Islet precursor cell (in vitro differentiated cells): Measurements from ENCODE around the gene TSTD1.
"Not testable (repeated sequence)": the region's sequence is repeated elsewhere in the genome, so short reads cannot be mapped to it uniquely, and the experiment has no call there.

Source experiments
- DNase-seq: peaks from one replicate; pipeline ENCODE4 v3.0.0-alpha.2; 2018

TSTD1 gene

GRCh38 chr1:161006563-161006962 is 32.2 kb downstream of the TSTD1 start:
- DNase-seq, result no peak

DNA sequence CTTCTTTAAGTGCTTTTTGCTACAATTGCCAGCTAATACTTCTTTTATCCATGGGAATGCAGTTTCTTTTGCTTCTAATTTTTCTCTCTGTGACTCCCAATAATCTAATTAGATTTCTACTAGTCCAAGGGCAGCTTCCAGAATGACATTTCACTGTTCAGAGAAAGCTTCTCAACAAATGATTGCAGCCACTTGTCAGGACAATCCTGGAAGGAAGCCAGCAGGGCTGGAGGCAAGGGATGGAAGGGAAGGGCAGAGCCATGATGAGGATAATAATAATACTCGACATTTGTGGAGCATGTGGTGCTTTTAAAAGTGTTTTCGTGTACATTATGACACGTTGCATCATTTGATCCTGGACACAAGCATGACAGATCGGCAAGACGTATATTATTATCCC is 37.2 kb downstream of the TSTD1 start:
- no peak for DNase-seq

DNA sequence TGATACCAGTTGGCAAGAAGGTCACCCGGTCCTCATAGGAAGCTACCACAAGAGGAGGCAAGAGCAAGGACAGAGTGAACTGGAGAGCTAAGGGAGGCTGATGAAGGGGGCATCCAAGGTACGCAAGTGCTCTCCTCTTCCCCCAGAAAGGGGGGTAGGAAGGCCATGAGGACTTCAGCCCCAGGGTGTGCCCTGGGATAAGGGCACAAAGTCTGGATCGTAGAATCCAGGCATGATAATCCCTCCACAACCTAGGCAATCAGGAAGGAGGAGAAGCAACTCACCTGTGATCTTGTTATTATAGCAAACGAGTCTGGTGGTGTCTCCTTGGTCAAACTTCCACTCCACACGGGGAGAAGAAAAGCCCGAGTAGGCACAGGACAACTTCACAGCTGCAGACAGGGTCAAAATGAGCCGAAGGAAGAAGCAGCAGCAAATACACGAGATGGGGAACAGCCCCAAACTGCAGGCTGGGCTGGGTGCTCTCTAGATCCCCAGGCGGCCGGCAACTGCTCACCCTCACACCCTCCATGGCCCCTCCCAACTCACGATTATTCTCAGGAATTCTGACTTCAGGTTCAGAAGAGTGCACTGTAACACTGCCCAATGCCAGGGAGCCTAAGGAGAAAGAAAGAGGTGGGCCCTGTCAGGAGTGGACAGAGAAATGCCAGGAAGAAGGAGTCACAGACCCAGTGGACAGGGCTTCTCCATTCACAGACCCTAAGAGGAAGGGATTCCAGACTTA is 37.9 kb downstream of the TSTD1 start:
- DNase-seq, result no peak

- DNase-seq, result no peak
These were observed 39.4 kb downstream of the TSTD1 start for GRCh38 chr1:160999376-160999775.

DNA sequence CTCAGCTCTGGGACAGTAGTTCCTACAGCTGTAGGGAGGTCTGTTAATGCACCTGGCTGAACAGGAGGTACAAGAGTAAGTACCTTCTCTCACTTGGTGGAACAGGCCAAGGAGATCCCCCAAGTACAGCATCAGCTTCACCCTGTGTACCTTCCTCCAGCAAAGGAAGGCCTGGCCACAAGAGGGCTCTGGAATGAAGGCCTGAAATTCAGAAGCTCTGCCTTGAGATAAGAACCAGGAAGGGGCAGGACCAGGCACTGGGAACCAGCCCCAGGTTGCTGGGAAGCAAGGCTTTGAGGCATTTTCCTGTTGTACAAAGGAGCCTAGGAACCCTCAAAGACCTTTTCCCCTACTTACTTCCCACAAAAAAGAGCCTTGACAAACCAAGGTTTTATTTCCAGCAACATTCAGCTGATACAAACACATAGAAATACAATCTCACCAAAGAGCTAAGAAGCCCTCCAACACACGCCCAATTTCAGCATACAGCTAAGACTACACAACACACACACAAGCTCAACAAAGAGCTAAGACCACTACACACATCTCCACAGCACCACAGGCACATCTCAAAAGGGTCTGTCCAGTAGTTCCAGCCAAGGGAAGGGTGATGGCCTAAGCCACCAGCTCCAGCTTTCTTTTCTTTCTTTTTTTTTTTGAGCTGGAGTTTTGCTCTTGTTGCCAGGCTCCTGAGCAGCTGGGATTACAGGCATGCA is 41.3 kb downstream of the TSTD1 start:
- DNase-seq, result peak; percentile 90

DNA sequence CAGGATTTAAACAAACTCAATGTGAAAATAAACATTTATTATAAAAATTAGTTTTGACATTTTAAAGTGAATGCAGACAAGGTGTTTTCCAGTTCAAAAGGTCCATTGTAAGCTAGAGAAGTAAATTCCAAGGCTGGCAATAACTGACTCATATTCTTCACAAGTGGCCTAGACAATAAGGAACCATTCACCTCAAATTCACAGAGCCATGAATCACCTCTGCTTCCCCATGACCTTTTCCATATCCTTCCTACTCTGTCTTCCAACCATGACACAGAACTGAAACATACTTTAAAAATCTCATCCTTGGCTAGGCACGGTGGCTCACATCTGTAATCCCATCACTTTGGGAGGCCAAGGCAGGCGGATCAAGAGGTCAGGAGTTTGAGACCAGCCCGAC is 42.6 kb downstream of the TSTD1 start:
- no peak for DNase-seq

GRCh38 chr1:160993544-160994193 is 45.1 kb downstream of the TSTD1 start:
- DNase-seq, result no peak

DNA sequence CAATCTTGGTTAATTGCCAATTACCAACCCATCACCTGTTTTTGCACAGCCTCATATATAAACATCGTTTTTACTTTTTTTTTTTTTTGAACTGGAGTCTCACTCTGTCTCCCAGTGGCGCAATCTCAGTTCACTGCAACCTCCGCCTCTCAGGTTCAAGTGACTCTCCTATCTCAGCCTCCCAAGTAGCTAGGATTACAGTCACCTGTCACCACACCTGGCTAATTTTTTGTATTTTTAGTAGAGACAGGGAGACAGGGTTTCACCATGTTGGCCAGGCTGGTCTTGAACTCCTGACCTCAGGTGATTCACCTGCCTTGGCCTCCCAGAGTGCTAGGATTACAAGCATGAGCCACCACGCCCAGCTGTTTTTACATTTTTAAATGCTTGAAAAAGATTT is 46.7 kb downstream of the TSTD1 start:
- DNase-seq, result not testable (repeated sequence)
